VCaP (cell line): Measurements from ENCODE around the gene GPR158.

Experiments used
- H3K27ac ChIP-seq: fragments of 450-650 bp; 2 replicates; pipeline ENCODE4 v1.5.1; 2017
- TF ChIP-seq, protein P1 (sequence below): fragments of 450-650 bp; conservative IDR thresholded peaks from 2 replicates; pipeline ENCODE4 v1.5.1; 2017; ENCODE audit warnings: mild to moderate bottlenecking, moderate library complexity

The GPR158 gene

DNA sequence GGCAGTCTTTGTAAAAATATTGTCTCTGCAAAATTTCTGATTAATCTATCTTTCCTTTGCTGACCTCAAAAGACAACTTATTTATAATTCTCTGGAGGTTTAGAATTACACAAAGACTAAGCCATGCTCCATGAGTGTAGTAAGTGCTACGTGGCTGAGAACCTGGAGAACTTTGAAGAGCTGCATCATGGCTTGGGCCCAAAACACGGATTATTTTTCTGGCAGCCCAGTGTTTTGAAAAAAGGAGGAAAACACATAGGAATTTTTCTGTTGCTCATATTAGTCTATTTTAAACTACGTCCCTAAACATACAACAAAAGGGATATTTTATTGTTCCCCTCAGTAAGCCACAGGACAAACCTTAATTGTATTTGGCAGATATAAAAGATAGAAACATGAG is 398.5 kb downstream of the GPR158 start:
- H3K27ac ChIP-seq = no peak overlapping the region
- TF ChIP-seq, protein P1, sequence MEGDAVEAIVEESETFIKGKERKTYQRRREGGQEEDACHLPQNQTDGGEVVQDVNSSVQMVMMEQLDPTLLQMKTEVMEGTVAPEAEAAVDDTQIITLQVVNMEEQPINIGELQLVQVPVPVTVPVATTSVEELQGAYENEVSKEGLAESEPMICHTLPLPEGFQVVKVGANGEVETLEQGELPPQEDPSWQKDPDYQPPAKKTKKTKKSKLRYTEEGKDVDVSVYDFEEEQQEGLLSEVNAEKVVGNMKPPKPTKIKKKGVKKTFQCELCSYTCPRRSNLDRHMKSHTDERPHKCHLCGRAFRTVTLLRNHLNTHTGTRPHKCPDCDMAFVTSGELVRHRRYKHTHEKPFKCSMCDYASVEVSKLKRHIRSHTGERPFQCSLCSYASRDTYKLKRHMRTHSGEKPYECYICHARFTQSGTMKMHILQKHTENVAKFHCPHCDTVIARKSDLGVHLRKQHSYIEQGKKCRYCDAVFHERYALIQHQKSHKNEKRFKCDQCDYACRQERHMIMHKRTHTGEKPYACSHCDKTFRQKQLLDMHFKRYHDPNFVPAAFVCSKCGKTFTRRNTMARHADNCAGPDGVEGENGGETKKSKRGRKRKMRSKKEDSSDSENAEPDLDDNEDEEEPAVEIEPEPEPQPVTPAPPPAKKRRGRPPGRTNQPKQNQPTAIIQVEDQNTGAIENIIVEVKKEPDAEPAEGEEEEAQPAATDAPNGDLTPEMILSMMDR = no peak

DNA sequence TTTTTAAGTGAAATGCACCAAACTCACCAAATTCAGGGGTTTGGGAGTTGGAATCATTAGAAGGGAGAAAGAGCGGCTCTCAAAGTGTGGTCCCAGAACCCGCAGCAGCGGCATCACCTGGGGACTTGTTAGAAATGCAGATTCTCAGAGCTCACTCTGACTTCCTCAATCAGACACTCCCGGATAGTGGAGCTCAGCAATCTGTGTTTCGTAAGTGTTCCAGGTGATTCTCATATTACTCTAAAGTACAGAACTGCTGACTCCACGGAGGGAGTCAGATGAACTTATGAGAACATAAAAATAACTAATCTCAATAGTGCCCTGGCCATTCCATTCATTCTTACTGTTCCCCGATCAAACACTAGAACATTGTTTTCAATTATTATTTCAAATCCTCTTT is 400.5 kb downstream of the GPR158 start:
- H3K27ac ChIP-seq = no peak overlapping the region
- TF ChIP-seq, protein P1 = no peak

DNA sequence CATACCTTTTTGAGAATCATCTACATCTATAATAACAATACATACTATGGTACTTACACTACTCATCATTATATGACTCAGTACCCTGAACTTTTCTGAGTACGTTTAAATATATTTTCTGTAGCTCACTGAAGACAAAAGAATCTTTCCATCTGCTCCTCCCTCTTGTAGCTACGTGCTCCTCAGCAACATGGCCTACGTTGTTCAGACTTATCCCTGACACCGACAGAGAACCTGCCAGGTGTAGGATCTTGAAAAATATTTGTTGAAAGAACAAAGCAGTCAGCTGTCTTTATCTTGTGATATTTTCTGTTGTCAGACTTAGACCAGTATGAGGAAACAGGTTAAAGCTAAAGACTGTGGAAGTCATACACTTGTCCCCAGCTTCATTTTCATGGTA is 403.3 kb downstream of the GPR158 start:
- TF ChIP-seq, protein P1 = no peak
- no peak overlapping the region for H3K27ac ChIP-seq

DNA sequence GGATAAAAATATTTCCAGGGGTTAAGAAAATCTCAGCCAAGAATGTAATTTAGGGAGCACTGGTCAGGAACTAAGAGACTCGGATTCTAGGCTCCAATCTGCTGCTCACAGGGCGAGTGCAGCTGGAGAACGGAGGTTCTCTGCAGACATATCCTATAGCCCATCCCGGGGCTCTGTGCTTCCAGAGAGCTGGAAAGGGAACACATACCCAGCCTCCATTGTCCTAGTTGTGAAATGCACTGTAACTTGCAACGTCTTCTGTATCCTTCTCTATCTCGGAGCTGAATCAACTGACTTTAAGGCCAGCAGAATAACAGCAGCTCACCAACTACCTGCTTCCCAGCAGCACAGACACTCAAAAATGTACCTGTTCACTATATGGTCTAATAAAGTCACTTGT is 408.2 kb downstream of the GPR158 start:
- TF ChIP-seq, protein P1 = no peak
- no peak overlapping the region for H3K27ac ChIP-seq

DNA sequence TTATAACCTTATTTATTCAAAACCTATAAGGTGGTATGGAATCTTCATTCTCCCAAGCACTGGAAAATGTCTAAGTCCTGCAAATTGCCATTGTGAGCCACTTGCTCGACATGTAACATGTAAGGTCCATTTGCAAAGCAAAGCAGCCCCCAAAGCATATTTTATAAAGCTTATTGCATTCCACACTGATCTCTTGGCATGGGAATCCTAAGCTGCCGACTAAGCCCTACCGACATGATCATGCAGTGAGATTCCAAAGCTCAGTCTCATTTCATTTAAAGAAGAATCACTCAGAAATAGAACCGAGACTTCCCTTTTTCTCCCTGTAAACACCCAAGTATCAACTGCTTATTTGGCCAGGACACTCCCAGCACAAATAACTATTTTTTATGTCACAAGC is 425.9 kb downstream of the GPR158 start:
- no peak overlapping the region for H3K27ac ChIP-seq
- TF ChIP-seq, protein P1 = no peak

DNA sequence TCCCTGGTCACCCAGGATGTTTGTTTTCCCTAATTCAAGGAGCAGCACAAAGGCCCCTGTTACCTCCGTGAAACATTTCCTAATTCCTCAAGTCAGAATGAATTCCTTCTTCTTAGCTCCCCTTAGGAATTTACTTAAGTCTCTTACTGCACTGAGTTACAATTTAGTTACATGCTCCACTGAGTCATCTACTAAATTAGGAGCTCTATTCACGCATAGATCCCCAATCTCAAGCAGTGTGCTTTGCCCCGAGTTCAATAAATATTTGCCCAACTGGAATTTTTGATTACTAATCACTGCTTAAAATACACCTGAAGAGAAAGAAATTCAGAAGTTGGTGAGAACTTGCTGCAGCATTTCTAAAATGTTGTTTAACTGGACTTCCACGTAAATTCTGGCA is 429.8 kb downstream of the GPR158 start:
- TF ChIP-seq, protein P1 = no peak
- H3K27ac ChIP-seq = no peak overlapping the region

DNA sequence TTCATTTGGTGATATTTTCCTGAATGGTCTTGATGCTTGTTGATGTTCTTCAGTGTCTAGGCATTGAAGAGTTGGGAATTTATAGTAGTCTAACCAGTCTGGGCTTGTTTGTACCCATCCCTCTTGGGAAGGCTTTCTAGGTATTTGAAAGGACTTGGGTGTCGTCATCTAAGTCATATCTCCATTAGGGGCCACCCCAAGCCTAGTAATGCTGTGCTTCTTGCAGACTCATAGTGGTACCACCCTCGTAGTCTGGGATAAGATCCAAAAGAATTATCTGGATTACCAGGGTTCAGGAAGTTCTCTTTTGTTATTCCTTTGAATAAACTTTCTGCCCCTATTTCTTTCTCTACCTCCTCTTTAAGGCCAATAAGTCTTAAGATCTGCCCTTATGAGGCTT is 439.9 kb downstream of the GPR158 start:
- TF ChIP-seq, protein P1 = no peak

DNA sequence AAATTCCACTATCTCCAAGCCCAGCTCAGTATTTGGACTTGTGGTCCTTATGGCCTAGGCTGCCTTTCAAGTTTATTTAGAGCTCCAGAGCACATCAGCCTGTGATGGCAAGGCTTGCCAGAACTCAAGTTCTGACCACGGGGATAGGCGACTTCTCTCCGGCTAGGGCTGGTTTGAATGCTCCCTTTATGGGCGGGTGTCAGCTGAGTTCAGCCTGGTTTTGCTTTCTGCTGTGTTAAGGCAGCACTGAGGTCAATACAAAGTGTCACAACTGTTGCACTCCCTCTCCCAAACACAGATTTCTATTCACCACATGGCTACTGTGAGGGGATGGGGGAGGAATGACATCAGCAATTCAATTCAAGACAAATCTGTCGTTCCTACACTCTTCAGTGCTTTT is 441.1 kb downstream of the GPR158 start:
- no peak overlapping the region for H3K27ac ChIP-seq
- TF ChIP-seq, protein P1 = no peak

More for the DNA sequence above, 439.9 kb downstream of the GPR158 start:
- H3K27ac ChIP-seq = no peak overlapping the region
